Activated CD8-positive, alpha-beta memory T cell treated with anti-CD3 and anti-CD28 coated beads for 4 hours (primary cell): Measurements from ENCODE around the gene NCAM2.

Source experiments
- DNase-seq, 2 donors: peaks; one replicate each; pipeline ENCODE4 v3.0.0-alpha.2; 2020; ENCODE audit warnings: low read depth in 2 of 2

NCAM2 gene

DNA sequence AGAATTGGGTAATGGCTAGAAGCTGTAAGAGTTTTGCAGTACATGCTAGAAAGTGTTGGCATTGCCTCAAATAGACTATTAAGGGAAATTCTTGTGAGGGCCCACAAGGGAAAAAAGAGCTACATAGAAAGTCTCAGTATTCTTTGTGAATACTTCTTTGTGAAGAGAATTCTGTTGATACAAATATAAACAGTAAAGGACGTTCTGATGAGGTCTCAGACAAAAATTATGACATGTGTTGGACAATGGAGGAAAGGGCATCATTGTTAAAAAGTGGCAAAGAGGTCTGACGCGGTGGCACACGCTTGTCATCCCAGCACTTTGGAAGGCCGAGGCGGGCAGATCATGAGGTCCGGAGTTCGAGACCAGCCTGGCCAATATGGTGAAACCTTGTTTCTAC is 458.9 kb downstream of the NCAM2 start:
- DNase-seq, result no peak

DNA sequence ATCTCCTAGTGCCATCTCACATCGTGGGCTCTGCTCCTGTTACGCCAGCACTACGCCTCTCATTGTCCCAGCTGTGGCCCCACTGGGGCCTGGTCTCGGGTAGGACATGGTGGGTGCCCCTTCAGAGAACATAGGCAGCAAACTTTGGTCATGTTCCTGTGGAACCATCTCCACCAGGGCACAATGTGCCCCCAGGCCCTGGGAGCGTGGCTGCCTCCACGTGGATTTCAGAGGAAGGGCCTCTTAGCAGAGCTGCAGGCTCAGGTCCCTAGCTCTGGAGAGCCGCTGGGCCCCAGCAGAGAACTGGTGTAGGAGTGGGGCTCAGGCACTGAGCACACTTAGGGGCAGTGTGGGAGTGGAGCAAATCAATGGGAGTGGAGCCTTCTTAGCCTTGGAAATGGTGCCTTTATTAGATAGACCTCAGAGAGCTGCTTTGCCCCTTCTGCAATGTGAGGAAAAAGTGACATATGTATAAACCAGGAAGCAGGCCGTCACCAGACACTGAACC is 460.0 kb downstream of the NCAM2 start:
- no peak for DNase-seq

DNA sequence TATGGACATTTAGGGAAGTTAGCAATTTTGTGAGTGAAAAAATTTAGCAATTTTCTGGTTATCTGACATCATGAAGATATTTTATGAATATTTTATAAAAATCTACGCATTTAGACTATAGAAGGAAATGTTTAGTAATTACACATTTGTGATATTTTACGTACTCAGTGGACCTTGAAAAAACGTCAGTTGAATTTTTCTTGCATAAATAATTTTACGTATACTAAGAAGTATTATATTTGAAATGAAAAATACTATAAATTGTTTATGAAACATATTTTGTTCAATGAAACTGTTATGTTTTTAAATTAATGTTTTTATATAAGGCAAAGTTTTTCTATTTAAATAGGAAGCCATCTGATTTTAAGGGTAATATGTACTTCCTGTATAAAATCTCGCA is 462.8 kb downstream of the NCAM2 start:
- DNase-seq, result no peak

DNA sequence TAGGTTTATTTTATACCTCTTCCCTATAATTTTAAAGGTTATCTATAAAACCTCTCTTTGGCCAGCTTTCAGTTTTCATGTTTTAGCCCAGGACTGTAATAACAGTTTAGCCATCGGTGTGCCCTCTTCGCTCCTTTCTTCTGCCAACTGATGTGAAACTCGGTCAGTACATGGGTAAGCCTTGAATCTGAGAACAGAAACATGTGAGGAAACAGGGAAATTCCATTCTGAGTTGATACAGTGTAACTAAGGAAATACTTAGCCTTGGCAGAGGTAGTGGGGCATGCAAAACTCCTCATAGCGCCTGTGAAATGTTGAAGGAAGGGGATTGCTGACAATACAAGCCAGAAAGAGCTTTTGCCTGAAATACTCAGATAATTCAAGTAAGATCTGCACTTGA is 465.2 kb downstream of the NCAM2 start:
- no peak for DNase-seq

DNA sequence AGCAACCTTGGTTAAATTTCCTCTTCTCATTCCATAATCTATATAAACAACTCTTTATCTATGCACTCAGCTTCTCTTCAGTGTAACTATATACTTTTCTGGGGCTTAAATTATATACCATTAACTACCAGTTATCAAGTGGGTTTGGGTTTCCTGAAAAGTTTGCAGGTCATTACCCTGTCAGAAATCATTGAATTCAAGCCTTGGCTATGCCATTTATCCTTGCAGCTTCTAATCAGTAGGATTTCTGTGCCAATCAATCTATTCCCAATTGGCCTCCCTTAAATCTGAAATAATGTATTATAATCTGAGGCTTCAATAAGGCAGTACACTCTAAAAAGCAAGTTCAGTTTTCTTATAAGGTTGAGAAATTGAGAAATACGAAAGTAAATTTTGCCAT is 466.5 kb downstream of the NCAM2 start:
- DNase-seq, result no peak

DNA sequence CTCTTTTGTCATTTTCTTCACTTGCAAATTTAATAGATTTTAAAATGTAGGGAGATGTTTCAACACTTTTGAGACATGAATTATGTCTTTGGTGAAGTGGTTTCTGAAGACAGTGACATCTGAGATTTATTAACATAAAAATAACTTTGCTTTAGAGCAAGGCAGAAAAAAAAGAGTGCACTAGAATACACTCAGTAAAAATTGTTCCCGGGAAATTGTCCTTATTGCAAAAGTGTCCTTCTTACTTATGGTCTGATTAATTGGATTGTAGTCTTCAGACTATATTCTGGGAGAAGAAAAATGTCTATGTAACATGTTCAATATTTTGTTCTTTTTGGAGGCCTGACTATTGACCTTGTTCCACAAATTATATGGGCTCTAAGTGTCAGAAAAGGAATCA is 468.5 kb downstream of the NCAM2 start:
- no peak for DNase-seq

DNA sequence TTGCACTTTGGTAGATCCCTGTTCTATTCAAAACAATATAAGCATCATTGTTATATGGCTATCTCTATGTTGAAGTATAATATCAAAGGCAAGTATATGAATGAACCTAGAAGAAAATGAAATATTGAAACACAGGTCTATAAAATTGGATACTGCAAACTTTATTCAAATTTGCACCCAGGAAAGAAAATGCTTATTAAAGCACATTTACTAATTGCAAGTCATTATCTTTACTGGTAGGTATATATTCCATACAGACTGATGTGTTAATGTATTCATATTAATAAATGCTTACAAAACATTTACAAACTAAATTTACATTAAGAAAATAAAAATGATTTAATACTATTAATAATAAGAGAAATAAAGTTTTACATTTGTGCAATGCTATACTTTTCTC is 469.8 kb downstream of the NCAM2 start:
- no peak for DNase-seq

DNA sequence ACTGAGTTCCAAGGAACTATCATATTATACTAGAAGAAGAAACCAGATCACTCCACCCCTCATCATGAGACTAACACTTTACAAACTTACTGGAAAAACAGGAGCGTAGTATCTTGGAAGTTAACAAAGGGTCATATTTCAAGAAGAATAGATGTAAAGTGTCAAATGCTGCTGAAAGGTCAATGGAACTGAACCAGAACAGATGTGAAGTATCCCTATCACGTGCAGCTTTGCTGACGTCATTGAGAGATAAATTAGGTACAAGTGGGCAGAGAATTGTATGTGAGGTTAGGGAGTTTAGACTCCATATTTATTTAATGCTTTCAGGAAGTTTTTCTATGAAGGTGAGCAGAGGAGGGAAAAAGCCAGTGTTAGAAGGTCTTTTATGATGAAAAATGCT is 483.0 kb downstream of the NCAM2 start:
- no peak for DNase-seq

DNA sequence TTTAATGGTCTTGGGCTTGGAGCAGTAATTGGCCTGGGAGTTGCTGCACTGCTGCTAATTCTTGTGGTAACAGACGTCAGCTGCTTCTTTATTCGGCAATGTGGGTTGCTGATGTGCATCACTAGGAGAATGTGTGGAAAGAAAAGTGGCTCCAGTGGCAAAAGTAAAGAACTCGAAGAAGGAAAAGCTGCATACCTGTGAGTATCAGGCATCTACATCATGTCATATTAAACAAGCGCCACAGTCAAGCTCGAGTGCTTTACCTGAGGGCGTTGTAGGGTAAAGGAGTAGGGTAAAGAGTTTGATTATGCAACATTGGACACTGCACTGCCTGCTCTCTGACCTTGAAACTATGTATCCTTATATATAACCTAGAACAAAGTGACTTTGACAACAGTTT is 510.6 kb downstream of the NCAM2 start:
- DNase-seq, result no peak

DNA sequence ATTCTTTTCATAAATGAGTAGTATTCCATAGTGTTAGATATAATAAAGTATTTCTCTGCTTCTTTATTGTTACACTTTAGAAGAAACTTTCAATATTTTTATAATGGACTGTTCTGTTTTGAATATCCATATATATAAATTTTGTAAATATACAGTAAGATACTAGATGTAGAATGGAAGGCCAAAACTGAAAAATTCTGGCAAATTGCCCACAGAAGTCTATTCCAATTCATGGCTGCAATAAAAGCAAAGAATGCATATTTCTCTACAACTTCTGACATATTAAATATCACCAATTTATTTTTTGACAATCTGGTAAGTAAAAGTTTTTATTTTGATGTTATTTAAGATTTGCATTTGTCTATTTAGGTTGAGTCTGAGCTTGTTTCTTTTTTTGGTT is 532.5 kb downstream of the NCAM2 start:
- no peak for DNase-seq

DNA sequence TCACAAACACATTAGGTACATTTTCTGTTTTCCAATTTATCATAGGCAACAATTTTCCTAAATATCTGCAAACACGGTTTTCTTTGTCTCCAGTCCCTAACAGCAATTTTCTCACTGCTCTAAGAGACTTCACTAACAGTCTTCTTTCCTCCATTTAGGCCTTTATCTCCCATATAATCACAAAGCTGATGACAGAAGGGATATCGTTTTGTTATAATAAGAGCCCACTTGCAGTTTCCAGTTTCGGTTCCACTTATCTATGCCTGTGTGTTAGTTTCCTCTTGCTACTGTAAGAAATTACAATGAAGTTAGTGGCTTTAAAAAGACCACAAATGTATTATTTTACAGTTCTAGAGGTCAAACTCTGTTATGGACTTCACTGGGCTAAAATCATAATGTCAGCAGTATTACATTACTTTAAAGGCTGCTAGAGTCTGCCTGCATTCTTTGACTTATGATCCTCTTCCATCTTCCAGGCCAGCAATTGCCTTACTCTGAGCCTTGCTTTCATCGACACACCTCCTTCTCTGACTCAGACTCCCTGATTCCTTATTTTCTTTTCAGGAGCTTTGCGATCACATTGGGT is 549.3 kb downstream of the NCAM2 start:
- DNase-seq, result no peak

DNA sequence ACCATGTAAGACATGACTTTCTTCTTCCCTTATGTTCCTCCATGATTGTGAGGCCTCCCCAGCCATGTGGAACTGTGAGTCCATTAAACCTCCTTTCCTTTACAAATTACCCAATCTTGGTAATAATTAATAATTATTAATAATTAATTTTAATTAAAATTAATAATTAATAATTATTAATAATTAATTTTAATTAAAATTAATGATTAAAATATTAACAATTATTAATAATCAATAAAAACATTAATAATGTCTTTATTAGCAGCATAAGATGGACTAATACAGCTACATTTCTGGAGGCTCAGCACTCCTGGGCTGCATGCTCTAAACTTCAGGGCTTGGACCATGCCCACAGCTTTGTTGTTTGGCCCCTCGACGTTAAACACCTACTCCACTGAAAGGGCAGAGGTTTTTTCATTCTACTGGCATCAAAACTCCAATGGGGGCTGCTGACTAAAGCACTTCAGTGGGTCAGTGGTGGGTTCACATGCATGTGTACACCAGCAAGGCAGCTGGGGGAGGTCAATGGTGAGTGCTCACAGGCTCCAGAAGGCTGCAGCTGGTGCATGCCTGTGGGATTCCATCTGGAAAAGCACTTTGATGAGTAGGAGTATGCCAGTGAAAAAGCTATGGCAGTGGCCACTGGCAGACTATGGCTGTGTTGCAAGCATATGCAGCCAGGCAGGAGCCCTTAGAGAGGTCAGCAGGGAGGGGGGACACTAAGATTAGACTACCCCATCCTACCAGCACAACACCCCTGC is 561.3 kb downstream of the NCAM2 start:
- no peak for DNase-seq
